HG03571 (cell line): ENCODE results near the gene SMIM29.

Source experiments
- ATAC-seq: cut with Tn5 transposase; IDR thresholded peaks from one replicate; pipeline ENCODE4 v1.9.1; 2021; ENCODE audit not compliant: unreplicated experiment

The SMIM29 gene

GRCh38 chr6:34227761-34228421 is 20.9 kb downstream of the SMIM29 start:
- ATAC-seq, result no peak

GRCh38 chr6:34226731-34227586 is 21.8 kb downstream of the SMIM29 start:
- ATAC-seq, result no peak

GRCh38 chr6:34226066-34226465 is 22.7 kb downstream of the SMIM29 start:
- ATAC-seq, result no peak

- no peak for ATAC-seq
These were observed 23.3 kb downstream of the SMIM29 start for GRCh38 chr6:34225551-34225950.

- peak; percentile 84 for ATAC-seq
These were observed 24.6 kb downstream of the SMIM29 start for GRCh38 chr6:34223956-34224940.

GRCh38 chr6:34223381-34223955 is 25.3 kb downstream of the SMIM29 start:
- no peak for ATAC-seq

GRCh38 chr6:34218691-34219090 is 30.1 kb downstream of the SMIM29 start:
- ATAC-seq, result no peak

GRCh38 chr6:34213772-34214171 is 35.0 kb downstream of the SMIM29 start:
- no peak for ATAC-seq

GRCh38 chr6:34207695-34208443 is 40.9 kb downstream of the SMIM29 start:
- no peak for ATAC-seq

GRCh38 chr6:34206726-34207125 is 42.1 kb downstream of the SMIM29 start:
- ATAC-seq, result no peak

- ATAC-seq, result no peak
These were observed 42.9 kb downstream of the SMIM29 start for GRCh38 chr6:34205916-34206315.

GRCh38 chr6:34205466-34205865 is 43.3 kb downstream of the SMIM29 start:
- ATAC-seq, result no peak

- no peak for ATAC-seq
These were observed 44.1 kb downstream of the SMIM29 start for GRCh38 chr6:34204693-34205092.

GRCh38 chr6:34202329-34203201 is 46.2 kb downstream of the SMIM29 start:
- ATAC-seq, result no peak

GRCh38 chr6:34201455-34202107 is 47.2 kb downstream of the SMIM29 start:
- ATAC-seq, result no peak

- ATAC-seq, result no peak
These were observed 48.4 kb downstream of the SMIM29 start for GRCh38 chr6:34200340-34200971.

GRCh38 chr6:34196833-34197195 is 52.0 kb downstream of the SMIM29 start:
- no peak for ATAC-seq
